Measurements from ENCODE around the gene ANKUB1. TPM values are rescaled to one million over a fixed set of nuclear protein-coding genes. Genes with fewer than 3 reads are reported as not detected.

Gene ANKUB1
- total and polyA plus RNA-seq, 9 of the 15 experiments (the other 6 are each of a cell fraction or from before 2014, with no cell fraction given), result not detected

DNA sequence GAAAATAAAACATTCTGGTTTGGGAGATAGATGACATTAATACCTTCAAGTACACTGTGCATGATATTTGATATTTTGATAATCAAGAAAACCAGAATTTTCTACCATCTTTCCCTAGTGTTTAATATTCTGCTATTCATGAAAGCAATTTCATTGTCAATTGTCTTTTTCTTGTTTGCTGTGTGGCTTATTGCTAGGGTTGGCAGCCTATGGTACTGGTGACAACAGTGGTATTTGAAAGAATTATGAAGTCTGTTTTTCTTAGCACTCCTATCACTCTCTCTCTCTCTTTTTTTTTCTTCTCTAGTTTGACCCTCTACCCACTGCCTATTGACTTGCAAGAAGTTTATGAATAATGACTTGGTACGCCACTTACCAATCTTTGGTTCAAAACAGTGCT is 36.0 kb upstream of the ANKUB1 start:
- no TSS peak for BruUV-seq (replicated peaks)
- no peak for FAIRE-seq
- H3K9ac ChIP-seq (ENCODE audit: insufficient read depth in 1 of 2, low read depth in 2 of 2, low read length in 2 of 2), result no peak overlapping the region
- ChIA-PET CTCF (ENCODE audit: low intra/inter-chr PET ratio) (no interaction called here), POLR2A (no interaction called here)
- H3K27ac ChIP-seq (ENCODE audit: extremely low read depth, low read depth, low read length), result no peak overlapping the region
- no peak for DNase-seq (ENCODE audit: extremely low read depth in 1 of 4, low spot score in 3 of 4)
- no CpG with 5 or more reads among the region's 1 CpG for WGBS (ENCODE audit: insufficient coverage, low coverage, missing lambda C conversion rate)
- ATAC-seq, result no peak
- H3K27me3 ChIP-seq (ENCODE audit: control insufficient read depth in 2 of 2, insufficient read depth in 2 of 2, low read length in 2 of 2), result no peaks in the 10 kb centered on the region
- H3K4me3 ChIP-seq, result no peak overlapping the region
- TF ChIP-seq FOSL1 (tag; conservative IDR thresholded peaks at IDR 0.05) (no peak), POLR2AphosphoS2 (IDR thresholded peaks at IDR 0.05; ENCODE audit: low read length) (no peak), ZNF23 (CRISPR knock-in tag; IDR thresholded peaks at IDR 0.05) (no peak), RFX7 (CRISPR knock-in tag; IDR thresholded peaks at IDR 0.05) (no peak), BCL6 (CRISPR knock-in tag; IDR thresholded peaks at IDR 0.05) (no peak), ETV5 (CRISPR knock-in tag; IDR thresholded peaks at IDR 0.05; ENCODE audit: low read depth) (no peak), ZNF184 (CRISPR knock-in tag; IDR thresholded peaks at IDR 0.05) (no peak), ATF1 (CRISPR knock-in tag; IDR thresholded peaks at IDR 0.05) (no peak), ATF1 (tag; IDR thresholded peaks at IDR 0.05) (no peak), ESRRB (CRISPR knock-in tag; IDR thresholded peaks at IDR 0.05; ENCODE audit: borderline replicate concordance) (no peak)
- TF ChIP-seq, protein P1, sequence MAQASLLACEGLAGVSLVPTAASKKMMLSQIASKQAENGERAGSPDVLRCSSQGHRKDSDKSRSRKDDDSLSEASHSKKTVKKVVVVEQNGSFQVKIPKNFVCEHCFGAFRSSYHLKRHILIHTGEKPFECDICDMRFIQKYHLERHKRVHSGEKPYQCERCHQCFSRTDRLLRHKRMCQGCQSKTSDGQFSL (CRISPR knock-in tag; IDR thresholded peaks at IDR 0.05), result no peak
- TF ChIP-seq, protein P1 (tag; IDR thresholded peaks at IDR 0.05), result no peak
- TF ChIP-seq, protein P2, sequence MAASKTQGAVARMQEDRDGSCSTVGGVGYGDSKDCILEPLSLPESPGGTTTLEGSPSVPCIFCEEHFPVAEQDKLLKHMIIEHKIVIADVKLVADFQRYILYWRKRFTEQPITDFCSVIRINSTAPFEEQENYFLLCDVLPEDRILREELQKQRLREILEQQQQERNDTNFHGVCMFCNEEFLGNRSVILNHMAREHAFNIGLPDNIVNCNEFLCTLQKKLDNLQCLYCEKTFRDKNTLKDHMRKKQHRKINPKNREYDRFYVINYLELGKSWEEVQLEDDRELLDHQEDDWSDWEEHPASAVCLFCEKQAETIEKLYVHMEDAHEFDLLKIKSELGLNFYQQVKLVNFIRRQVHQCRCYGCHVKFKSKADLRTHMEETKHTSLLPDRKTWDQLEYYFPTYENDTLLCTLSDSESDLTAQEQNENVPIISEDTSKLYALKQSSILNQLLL (CRISPR knock-in tag; IDR thresholded peaks at IDR 0.05; ENCODE audit: borderline replicate concordance), result no peak
- H3K36me3 ChIP-seq (ENCODE audit: control insufficient read depth, insufficient read depth, low read length), result no peaks in the 10 kb centered on the region
- H3K79me2 ChIP-seq (ENCODE audit: control insufficient read depth, insufficient read depth, low read length), result 0 out of 3 replicates have a peak, but pooled peaks cover 4% of the 10 kb centered on the region
- intact Hi-C loops (cut with micrococcal nuclease) (no loop called here), in situ Hi-C loops (cut with MboI) (no loop called here)
- peaks cover 6% of the 10 kb centered on the region for H3K9me3 ChIP-seq (replicated peaks; ENCODE audit: control insufficient read depth, insufficient read depth, low read depth, low read length)
- no peaks in the 10 kb centered on the region for H4K20me1 ChIP-seq (replicated peaks; ENCODE audit: control insufficient read depth, insufficient read depth, low read length)
- no peak overlapping the region for H2AFZ ChIP-seq (ENCODE audit: low read depth, low read length)
- no peaks in the 10 kb centered on the region for H3K4me1 ChIP-seq (replicated peaks in 1 of 2; ENCODE audit: control insufficient read depth in 2 of 2, insufficient read depth in 2 of 2, low read length in 2 of 2)
- no peak overlapping the region for H3K4me2 ChIP-seq (ENCODE audit: insufficient read depth, low read length)
- H3K9me1 ChIP-seq (ENCODE audit: control insufficient read depth, insufficient read depth, low read length), result no peaks in the 10 kb centered on the region
